Ovary (tissue), 9 donors: Measurements from ENCODE around the gene TLX3. TPM values are rescaled to one million over a fixed set of nuclear protein-coding genes. Genes with fewer than 3 reads are reported as not detected.

Source experiments
- polyA plus RNA-seq, 2 donors: library from polyadenylated mRNA; stranded (reverse); fragments of 200-250 nt in 1 of 2; fragments of 350-450 nt in 1 of 2; fragmentation: Illumina TruSeq in 1 of 2; extraction: RNeasy Lipid Tissue Mini Kit (QIAGEN cat#74804) in 1 of 2; gene quantifications; one replicate each; pipeline ENCODE4 v1.2.3, GENCODE V29; 2013 to 2014
- small RNA-seq: library from RNA; depleted of rRNA; stranded (forward); fragments of <200 nt; gene quantifications from one replicate; pipeline ENCODE3, GENCODE V24; 2016
- total RNA-seq, 7 donors: library from RNA; depleted of rRNA in 2 of 7; stranded (reverse); fragments of >200 nt in 2 of 7; fragmentation: NEBNext Ultra II Directional in 3 of 7; extraction: Animal tissue kit (Norgen Biotek cat#: 25700) in 3 of 7; gene quantifications; one replicate each; pipeline versions ENCODE4 v1.1.0 to v1.2.4, GENCODE V29; 2016 to 2023
- donor health status: DM: no; HTN: no; CAD: no; lungs with moderate emphysema.
- donor health status: DM: no; HTN: no; CAD: no.
- donor health status: Bipolar disorder and iron deficiency.
- donor health status: DM: yes; HTN: yes; CAD: no.
- donor health status: DM: no; HTN: no; CAD: no.
- donor health status: DM: yes; HTN: yes; CAD: no.

Gene TLX3
- total and polyA plus RNA-seq, 9 donors: 0.05 TPM; not detected in 8

Small RNA genes within 50 kb of the gene (small RNA-seq; reads per million reads assigned to genes)
- gene AC091980.1: not detected
- gene RN7SL339P: not detected

Other genes starting within 250 kb of the TLX3 start
- 1,000 to 10,000 TPM; 1,123 to 2,623 (median 1,600) TPM for gene NPM1, start 78.6 kb downstream of the TLX3 start, total RNA-seq
- gene NPM1, start 78.6 kb downstream of the TLX3 start, polyA plus RNA-seq: 1,000 to 10,000 TPM; 2,200 to 3,932 TPM
- gene FGF18, start 110.4 kb downstream of the TLX3 start, total RNA-seq: 1 to 10 TPM in 2 of 7 donors, under 1 TPM in 4, not detected in 1; 0.32 to 7.9 (median 0.74) TPM
- under 1 TPM; 0.27 to 0.33 TPM for gene FGF18, start 110.4 kb downstream of the TLX3 start, polyA plus RNA-seq